Renal cortical epithelial cell (primary cell): ENCODE data around the gene TAF13. TPM values are rescaled to one million over a fixed set of nuclear protein-coding genes. Genes with fewer than 3 reads are reported as not detected.
A peak's percentile ranks its signal among the peaks of the same experiment; 100 is the strongest.

Source experiments
- DNase-seq: peaks from one replicate; pipeline ENCODE4 v3.0.0-alpha.2; 2011; ENCODE audit warnings: low read depth
- total RNA-seq: library from RNA; depleted of rRNA; stranded (reverse); fragments of >200 nt; gene quantifications from 2 replicates; pipeline ENCODE4 v1.2.3, GENCODE V29; 2014

Gene TAF13, protein sequence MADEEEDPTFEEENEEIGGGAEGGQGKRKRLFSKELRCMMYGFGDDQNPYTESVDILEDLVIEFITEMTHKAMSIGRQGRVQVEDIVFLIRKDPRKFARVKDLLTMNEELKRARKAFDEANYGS
- 114 and 177 TPM in 2 replicates for total RNA-seq

GRCh38 chr1:109075531-109076490, at the start of gene TAF13:
Gene TAF13 (minus strand): TSS chr1:109076003. CDS start chr1:109075947, 56 bp downstream.
- peak; percentile 80 for DNase-seq

DNA sequence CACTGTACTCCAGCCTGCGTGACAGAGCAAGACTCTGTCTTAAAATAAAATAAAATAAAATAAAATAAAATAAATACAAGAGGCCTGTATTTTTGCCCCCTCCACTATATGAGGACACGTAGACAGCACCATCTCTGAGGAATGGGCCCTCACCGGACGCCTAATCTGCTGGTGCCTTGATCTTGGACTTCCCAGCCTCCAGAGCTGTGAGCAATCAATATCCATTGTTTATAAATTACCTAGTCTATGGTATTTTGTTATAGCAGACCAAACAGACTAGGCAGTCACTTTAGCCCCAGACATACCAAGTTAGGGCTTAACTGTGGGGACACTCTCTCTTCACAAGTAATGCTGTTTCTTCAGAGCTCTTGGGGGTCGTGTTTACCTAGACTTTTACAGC, 44.6 kb upstream of the TAF13 start:
- no peak for DNase-seq

DNA sequence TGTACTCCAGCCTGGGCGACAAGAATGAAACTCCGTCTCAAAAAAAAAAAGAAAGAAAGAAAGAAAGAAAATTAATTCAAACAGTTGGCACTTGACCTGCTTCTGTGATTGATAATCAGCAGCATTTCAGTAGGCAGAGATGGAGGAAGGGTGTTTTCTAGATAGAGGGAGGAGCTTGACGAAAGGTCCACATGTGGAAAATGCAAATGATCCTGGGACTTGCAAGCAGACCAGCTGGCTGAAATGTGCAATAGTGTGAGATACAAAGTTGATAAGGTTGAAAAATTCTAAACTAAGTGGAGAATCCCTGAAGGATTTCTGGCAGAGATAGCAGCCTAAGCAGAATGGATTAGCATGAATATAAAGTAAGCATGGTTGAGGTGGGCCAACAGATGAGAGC, 42.3 kb upstream of the TAF13 start:
- no peak for DNase-seq

DNA sequence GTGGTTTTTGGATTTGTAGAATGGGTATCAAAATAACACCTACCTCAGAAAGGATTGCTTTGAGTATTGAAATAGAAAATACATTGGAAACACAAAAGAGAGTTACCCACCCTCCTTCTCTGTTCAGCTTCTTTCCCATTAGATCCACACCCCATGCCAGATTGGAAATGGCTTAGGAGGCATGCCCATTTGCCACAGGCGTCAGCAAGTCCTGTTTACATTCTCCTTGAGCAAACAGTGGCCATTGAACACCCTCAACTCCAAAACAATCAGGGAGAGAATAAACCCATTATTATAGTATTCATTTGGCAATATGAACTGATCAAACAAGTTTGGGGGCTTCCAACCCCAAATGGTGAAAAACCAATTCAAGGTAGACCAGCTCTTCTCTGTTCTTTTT, 40.5 kb upstream of the TAF13 start:
- DNase-seq: no peak

DNA sequence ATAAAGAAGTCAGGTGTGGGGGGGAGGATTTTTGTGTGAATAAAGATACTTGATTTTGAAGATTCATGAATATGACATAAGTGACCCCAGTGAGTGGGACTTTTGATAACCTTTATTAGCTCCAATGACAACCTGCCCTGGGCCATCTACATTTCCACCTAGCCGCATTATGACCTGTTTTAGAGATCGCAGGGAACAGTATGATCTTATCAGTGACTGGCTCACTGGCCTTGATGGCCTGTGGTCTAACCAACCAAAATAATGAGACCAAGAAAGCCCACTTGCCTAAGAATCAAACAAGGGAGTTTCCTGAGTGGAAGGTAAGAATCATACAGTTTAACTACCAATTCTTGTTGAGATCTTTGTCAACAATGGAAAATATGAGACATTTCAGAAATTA, 39.9 kb upstream of the TAF13 start:
- no peak for DNase-seq

- DNase-seq: no peak
Observed at GRCh38 chr1:109114342-109114674, 38.5 kb upstream of the TAF13 start.

DNA sequence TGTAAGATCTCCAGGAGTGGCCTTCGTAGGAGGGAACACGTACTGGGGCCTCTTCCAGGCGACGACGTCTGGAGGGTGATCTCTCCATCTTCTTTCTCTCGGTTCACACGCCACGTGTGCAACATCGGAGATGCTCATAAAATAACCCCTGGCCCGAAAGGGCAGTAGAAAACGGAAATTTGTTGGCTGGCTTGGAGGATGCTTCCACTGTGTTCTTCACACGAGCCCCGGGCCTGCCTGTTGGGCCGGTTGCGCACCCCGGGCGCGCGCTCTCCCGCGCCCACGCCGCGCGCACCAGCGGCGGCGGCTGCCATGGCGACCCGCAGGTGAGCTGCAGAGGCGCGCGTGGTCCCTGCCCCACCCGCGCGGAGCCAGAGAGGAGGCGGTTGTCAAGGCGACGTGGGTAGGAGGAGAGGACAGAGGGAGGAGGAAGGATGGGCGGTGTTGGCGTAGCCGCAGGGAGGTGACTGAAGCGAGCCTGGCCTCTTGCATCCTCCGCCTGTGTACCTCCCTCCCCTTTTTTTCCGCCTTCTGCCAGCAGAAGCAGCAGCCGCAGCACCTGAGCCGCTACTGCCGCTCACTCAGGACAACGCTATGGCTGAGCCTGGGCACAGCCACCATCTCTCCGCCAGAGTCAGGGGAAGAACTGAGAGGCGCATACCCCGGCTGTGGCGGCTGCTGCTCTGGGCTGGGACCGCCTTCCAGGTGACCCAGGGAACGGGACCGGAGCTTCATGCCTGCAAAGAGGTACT, 38.0 kb upstream of the TAF13 start, which contains the start of gene ELAPOR1:
ELAPOR1 (plus strand) TSS at position 526 of the 752 bp plus-strand sequence; CDS start at position 595, 69 bp downstream.
- no peak for DNase-seq

- DNase-seq: peak; percentile 84
Observed at GRCh38 chr1:109112652-109113285, 37.0 kb upstream of the TAF13 start.

DNA sequence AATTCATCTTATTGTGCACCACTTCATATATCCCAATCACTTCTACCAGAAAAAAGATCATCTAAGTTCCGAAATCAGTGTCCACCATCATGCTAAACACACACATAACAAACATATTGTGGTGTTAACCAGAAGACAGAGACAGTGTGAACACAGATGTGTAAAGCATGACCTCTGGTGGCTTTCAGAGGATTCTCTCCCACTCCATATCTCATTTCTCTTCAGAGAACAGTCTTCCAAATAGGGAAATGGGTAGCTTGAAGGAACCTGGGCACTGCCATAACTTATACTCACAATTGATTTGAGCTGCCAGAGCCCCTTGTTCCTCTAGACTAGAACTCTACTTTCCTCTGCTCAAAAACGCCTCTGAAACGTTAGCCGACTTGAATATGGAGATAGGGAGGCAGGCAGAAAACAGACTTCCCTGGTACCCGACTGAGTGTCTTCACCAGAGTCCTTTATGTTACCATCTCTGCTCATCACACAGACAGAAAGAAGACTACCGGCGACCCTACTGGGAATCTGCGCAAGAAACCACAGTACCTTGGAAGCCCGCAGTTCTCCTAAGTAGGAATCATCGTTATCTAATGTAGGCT, 36.4 kb upstream of the TAF13 start:
- peak; percentile 55 for DNase-seq

GRCh38 chr1:109111386-109112055, 35.7 kb upstream of the TAF13 start:
- DNase-seq: no peak

GRCh38 chr1:109109906-109110305, 34.1 kb upstream of the TAF13 start:
- DNase-seq: no peak

DNA sequence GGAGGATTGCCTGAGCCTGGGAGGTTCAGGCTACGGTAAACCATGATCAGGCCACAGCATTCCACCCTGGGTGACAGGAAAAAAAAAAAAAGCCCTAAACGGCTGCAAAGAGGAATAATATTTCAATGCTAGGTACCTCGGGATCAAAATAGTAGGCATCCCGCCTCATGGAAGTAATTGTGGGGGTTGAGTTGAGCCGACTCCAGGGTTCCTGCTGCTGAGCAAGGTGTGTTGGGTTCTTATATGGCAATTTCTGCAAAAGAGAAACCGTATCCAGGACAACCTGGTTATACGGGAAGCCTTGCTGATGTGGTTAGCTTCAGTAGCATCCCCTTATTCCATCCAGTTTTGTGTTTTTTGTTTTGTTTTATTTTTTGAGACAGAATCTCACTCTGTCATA, 32.0 kb upstream of the TAF13 start:
- DNase-seq: no peak

DNA sequence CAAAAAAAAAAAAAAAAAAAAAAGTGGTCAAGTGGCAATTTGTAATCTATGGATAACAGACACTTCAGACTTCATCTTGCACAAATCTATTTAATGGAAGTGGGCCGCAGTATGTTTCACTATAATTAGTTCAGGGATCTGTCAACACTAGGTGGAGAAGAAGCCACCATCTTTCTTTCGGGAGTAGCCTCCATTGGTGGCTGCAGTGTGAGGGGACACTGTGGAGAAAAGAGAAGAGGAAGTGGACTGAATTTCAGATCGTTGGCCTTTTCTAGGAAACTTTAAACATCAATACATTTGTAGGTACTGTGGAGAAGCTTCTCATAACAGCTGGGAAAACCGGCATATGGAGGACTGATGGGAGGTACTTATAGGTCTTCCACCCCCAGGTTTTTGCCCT, 30.1 kb upstream of the TAF13 start:
- no peak for DNase-seq

DNA sequence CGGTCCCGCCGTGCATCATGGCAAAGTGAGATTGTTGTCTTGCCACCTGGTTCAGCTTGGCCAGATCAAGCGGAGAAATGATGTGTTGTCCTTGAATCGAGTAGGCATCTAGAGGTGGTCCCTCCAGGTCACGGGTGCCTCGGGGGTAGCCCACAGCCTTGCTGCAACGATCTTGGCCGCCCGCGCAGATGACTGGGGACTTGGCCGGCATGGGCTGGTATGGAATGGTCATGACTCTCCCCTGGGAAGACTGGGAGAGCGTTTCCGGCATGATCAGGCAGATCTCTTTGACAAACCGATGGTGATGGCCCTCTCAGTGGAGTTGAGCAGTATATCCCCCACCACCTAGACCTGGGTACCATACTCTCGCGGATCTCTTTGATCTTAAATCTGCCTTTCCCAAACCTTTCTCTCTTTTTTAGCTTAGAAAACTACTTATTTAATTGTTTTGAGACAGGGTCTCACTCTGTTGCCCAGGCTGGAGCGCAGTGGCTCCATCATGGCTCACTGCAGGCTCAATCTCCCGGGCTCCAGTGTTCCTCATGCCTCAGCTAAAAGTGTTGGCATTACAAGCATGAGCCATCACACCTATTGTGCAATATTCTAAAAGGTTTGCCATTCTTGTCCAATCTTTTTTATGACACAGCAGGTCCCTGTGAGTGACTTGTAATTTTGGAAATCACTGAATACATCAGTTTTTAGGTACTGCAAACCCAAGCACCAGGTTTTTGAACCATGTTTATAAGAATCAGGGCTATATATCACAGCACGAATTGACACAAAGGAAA, 28.8 kb upstream of the TAF13 start:
- peak; percentile 69 for DNase-seq

DNA sequence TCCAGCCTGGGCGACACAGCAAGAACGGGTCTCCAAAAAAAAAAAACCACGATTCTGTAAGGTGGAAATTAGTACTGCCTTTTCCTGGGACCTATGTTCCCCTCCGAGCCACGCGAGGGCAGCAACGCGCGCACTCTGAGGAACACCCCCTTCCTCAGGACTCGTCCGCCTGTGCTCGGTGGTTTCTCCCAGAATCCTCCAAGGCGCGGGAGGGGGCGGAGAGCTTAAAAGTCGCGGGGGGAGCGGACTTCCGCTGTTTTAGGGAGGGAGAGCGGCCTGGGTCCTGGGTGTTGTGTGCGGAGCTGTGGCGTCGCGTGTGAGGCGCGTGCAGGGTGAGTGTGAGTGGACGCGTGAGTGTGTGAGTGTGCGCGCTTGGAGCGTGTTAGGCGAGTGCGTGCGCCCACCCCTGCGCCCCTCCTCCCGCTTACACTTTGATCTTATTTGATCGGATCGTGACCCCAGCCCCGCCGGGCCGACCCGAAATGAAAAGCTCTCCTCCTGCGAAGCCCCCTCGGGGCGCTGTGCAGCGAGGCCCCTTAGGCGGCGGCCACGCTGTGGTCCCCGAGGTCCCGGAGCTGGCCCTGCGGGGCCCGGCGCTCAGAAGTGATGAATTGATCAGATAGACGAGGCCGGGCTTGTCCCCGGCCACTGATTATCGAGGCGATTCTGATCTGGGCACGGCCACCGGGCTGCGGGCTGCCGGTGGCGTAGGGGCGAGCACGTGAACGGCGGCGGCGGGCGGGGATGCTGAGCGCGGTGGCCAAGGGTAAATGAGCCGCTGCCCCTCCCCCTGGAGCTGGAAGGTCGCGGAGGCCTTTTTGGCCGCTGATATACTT, 24.4 kb upstream of the TAF13 start:
- peak; percentile 88 for DNase-seq

DNA sequence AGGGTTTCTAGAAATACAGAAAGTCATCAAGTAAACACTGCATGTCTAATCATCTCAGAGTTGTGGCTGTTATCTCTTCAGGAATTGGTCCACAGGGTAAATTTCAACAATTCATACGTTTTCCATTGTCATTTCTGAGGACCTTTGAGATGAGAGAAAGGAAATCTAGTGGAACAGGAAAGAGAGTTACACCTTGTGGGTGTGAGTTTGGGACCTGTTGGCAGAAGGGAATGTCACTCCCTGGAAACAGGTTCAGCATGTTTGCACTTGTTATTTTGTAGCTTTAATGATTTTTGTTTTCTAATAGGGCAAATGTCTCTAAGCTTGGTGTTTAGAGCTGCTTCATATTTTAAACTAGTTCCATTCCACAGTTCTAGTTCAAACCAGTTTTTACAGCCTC, 20.3 kb upstream of the TAF13 start:
- no peak for DNase-seq

DNA sequence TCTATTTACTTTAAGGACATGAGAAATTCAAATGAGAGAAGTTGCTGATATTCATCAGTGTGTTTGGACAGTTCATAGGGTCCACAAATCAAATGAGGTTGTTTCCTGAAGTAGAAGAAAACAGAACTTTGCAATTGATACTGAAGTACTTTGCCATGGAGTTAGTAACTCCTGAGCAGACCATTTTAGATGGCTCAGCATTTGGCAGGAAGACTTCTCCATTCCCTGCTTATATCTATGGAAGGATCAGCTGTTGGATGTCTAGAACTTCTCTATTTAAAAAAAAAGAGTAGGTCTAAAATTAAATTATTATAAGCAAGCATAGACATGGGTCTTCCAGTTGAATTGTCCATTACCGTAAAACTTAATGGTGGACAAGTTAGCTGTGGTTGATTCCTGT, 19.8 kb upstream of the TAF13 start:
- DNase-seq: no peak

DNA sequence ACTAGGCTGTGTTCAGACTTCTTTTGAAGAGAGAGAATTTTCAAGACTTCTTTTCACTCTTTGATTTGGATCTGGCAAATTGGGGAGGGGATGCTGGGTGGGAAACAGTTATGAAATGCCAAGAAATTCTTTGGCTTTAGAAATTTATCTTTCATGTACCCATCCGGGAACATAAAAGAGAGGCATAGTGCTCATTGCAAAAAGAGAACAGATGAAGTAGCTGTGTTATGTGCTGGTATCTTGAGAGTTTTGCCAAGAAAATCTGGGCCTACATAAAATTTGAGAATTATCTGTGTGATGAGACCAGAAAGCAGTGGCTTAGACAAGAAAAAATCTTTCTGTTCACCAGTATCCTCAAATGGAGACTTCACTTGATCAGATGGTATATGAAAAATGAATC, 19.1 kb upstream of the TAF13 start:
- DNase-seq: no peak

- no peak for DNase-seq
Observed at GRCh38 chr1:109094377-109094803, 18.6 kb upstream of the TAF13 start.
